Measurements from ENCODE around the gene C1orf141.

C1orf141 gene

GRCh38 chr1:67137307-67137753 lies 2.6 kb upstream of the C1orf141 start:
- no peak for DNase-seq (ENCODE audit: extremely low spot score)
- ChIA-PET POLR2A (no interaction called here), CTCF (interaction anchor here (1.1 to 3.1 kb wide), 6 partner anchors 11 to 148 kb away, joined by 3 to 17 read pairs (median 4); no protein-coding TSS in a partner anchor)
- no peak for TF ChIP-seq CTCF (IDR thresholded peaks at IDR 0.05; ENCODE audit: control extremely low read depth, extremely low read depth, low read depth, missing control alignments)

DNA sequence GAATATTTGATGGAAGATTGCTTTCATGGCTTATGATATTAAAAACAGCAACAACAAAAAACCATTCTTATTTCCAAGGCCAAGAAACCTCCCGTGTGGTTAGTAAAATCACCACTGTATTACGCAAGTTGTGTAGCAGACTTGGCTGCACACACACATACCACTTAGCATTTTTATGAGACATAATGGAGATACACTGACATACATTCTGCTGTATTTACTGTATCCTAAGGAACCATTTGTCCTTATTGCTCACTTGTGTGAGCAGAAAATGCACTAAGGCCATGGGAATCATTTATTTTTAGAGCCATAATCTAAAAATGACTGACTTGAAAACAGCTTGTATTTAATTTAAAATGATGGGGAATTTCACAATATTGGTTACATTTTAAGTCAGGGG lies 584 bp upstream of the C1orf141 start:
- TF ChIP-seq CTCF (IDR thresholded peaks at IDR 0.05; ENCODE audit: control extremely low read depth, extremely low read depth, low read depth, missing control alignments) = no peak
- CTCF ChIA-PET = interaction anchor here (1.1 to 3.1 kb wide), 3 partner anchors 9 to 14 kb away, joined by 5 to 16 read pairs (median 7); no protein-coding TSS in a partner anchor
- POLR2A ChIA-PET = no interaction called here
- no peak for DNase-seq (ENCODE audit: extremely low spot score)

DNA sequence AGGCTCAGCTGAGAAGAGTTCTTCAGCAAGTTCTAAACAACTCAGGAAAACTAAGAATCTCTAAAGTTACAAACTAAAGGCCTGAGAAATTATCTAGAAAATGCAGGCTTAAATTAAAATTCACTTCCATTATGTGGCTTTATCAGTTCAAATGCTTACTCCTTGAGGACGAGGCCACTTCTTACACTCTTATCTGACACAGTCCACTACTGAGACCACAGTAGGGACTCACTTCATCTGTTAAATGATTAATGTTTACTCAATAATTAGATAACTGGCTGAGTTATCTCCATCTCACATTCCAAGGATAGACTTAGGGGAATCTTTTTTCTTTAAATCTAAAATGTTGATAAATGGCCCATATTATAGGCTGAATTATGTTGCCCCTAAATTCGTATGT lies 1.6 kb downstream of the C1orf141 start:
- ChIA-PET CTCF (interaction anchor here (1.3 kb wide), 1 partner anchor 13 kb away, joined by 4 read pairs; no protein-coding TSS in a partner anchor), POLR2A (no interaction called here)
- no peak for TF ChIP-seq CTCF (IDR thresholded peaks at IDR 0.05; ENCODE audit: control extremely low read depth, extremely low read depth, low read depth, missing control alignments)
- no peak for DNase-seq (ENCODE audit: extremely low spot score)

GRCh38 chr1:67130673-67131072 lies 4.1 kb downstream of the C1orf141 start:
- POLR2A ChIA-PET = no interaction called here
- TF ChIP-seq CTCF (IDR thresholded peaks at IDR 0.05; ENCODE audit: control extremely low read depth, extremely low read depth, low read depth, missing control alignments) = no peak
- CTCF ChIA-PET = interaction anchor here (1.1 to 1.6 kb wide), 2 partner anchors 81 to 367 kb away, joined by 3 to 4 read pairs; no protein-coding TSS in a partner anchor
- no peak for DNase-seq (ENCODE audit: extremely low spot score)

DNA sequence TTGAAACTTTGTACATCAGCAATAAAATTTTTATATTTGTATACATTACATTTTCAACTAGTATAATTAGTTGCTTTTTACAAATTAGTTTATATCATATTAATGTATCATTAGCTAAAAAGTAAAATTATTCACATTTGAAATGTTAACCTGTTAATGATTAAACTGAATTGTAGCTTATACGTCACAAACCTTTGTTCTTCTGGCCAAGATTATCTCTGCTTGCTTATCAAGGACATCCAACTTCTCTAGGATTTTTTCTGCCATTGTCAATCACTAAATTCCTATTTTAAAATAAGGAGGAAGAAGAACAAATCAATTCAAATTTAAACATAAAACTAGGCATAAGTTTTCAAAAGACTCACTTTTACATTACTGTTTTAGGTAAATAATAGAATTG lies 7.8 kb downstream of the C1orf141 start:
- POLR2A ChIA-PET = no interaction called here

DNA sequence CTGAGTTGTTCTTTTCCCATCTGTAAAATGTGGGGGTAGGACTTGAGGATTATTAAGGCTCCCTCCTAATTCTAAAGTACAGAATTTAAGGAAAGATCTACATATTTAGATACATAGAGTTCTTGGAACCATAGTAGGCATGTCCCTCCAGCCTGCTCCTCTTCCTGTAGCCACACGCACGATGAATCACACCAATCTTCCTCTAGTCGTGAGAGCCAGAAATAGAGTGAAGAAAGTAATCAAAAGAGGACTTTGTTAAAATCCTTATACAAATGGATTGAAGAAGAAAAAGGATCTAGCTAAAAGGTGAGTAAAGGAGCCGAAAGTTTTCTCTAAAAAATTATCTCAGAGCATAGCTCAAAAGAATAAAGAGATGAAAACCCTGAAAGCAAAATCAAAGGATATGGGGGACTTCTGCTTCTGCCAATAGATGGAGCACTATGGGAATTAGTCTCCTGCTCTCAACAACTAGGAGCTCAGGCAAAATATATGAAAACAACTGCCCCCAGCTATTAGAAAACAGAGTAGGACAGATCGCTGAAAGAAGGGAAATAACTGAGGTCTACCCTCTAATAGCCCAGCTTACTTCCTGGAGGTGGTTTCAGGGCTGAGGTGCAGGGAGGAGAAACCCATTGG lies 8.5 kb downstream of the C1orf141 start:
- DNase-seq (ENCODE audit: extremely low spot score) = no peak
- POLR2A ChIA-PET = no interaction called here
- CTCF ChIA-PET = interaction anchor here (0.9 to 5.3 kb wide), 9 partner anchors 10 to 400 kb away, joined by 3 to 16 read pairs (median 4); no protein-coding TSS in a partner anchor
- TF ChIP-seq CTCF (IDR thresholded peaks at IDR 0.05; ENCODE audit: control extremely low read depth, extremely low read depth, low read depth, missing control alignments) = no peak

More for the DNA sequence above, 7.8 kb downstream of the C1orf141 start:
- CTCF ChIA-PET = interaction anchor here (0.9 to 5.3 kb wide), 9 partner anchors 10 to 362 kb away, joined by 3 to 16 read pairs (median 4); no protein-coding TSS in a partner anchor
- no peak for TF ChIP-seq CTCF (IDR thresholded peaks at IDR 0.05; ENCODE audit: control extremely low read depth, extremely low read depth, low read depth, missing control alignments)
- no peak for DNase-seq (ENCODE audit: extremely low spot score)
